Amygdala (tissue), 56 donors: Measurements from ENCODE around the gene LDOC1.
"Not testable (repeated sequence)": the region's sequence is repeated elsewhere in the genome, so short reads cannot be mapped to it uniquely, and the experiment has no call there.

ENCODE experiments used
- DNase-seq, 56 donors: peaks; one replicate each; lab custom pipeline; 2025; lab: John Stamatoyannopoulos, UW

LDOC1 gene

DNA sequence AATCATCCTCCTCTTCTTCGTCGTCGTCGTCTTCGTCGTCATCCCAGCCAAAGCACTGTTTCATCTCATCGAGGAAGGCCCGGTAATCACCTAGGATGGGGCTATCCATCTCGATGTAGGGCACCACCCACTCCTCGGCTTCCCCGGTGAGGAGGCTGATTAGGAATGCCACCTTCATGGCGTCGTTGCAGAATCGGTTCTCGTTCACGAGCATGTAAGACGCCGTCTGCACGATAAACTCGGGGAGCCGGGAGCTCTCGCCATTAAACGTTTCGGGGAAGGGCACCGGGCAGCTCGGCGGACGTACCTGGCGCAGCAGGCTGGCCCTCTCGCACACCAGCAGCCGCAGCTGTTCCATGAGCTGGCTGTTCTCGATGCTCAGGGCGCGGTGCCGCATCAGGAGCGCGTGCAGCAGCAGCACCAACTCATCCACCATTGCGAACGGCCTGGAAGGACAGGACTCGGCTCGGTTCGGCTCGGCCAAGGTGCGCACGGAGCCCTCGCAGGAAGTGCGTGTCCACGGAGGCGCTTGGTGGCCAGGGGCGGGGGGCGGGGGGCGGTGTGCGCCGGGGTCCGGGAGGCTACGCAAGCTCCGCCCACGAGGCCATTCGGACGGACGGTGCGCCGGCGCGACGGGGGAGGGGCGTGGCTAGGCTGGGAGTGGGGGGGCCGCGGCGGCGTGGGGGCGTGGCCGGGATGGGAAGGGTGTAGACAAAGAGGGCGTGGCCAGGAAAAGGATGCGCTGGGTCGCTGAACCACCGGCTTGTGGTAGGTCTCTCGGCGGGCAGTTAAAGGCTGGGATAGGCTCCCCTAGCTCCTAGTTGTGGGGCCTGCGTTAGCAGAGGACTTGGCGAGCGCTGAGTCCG lies at the start of gene LDOC1:
Gene LDOC1 (minus strand): TSS at position 544 of the 866 bp plus-strand sequence. CDS start 108 bp downstream, at position 436.
- peak; percentile 9 to 86 (median 64) for DNase-seq

DNA sequence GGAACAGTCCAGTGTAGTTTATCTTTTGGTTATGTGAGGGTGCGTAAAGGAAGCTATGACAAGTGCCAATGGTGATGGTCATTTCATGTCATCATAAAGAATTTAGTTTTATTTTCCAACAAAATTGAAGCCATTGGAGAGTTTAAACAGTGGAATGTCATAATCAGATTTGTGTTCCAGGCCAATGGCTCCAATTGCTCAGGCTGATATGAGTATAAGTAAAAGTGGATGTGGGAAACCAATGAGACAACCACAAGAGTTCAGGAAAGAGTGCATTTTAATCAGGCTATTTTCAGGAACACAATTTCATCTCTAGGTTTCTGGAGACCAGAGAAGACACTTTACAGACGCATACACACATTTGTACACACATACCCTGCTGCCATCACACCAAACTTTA lies 44.7 kb upstream of the LDOC1 start:
- no peak for DNase-seq

DNA sequence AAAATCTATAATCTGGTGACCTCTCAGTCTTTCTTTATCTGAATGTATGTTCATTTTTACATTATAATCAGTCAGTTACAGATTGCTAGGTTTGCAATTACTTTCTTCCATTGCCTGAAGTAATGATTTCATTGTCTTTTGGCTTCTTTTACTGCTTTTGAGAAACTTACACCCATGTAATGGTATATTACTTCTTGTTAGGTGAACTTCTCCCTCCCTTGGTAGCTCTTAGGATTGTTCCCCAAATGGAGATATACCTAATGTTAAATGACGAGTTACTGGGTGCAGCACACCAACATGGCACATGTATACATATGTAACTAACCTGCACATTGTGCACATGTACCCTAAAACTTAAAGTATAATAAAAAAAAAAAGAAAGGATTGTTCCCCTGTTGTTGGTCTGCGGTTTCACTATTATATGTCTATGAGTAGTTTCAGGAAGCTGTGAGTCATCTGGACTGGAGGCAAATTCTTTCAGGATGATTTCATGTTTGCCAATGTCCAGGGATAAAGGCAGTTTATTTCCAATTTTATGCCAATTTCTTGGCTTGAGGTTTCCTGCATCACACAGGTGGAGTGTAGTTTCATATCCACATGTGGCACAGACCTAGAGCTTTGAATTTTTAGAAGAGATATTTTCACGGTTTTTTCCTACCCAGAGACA lies 43.5 kb upstream of the LDOC1 start:
- DNase-seq = no peak

DNA sequence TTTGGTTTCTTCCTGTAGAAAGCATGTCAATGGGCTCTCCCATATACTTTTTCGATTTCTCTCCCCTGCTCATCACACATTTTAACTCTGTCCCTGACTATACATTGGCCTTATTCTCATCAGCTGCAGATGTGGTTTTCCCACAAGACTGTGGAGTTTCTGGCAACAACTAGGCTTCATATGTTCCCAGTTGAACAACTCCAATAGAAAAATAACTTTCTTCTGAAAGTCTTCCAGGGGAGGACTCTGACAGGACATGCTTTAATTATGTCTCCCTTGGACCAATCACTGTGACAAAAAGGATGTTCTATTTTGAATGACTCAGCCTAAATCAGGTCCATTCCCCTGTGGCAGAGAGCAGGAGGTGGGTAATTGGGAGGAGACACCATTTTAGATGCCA lies 37.3 kb upstream of the LDOC1 start:
- DNase-seq = no peak

DNA sequence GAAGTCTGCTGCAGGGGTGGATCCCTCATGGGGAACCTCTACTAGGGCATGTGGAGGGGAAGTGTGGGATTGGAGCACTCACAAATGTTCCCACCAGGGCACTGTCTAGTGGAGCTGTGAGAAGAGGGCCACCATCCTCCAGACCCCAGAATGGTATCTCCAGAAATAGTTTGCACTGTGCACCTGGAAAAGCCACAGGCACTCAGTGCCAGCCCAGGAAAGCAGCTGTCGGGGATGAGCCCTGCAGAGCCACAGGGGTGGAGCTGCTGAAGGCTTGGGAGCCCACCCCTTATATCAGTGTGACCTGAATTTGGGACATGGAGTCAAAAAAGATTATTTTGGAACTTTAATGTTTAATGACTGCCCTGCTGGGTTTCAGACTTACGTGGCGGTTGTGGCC lies 25.0 kb upstream of the LDOC1 start:
- no peak for DNase-seq

DNA sequence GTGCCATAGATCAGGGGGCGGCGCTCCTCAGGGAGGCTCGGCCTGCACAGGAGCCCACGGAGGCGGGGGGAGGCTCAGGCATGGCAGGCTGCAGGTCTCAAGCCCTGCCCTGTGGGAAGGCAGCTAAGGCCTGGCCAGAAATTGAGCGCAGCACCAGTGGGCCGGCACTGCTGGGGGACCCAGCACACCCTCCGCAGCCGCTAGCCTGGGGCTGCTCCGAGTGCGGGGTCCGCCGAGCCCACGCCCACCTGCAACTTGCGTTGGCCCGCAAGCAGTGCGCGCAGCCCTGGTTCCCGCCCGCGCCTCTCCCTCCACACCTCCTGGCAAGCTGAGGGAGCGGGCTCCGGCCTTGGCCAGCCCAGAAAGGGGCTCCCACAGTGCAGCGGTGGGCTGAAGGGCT lies 11.6 kb upstream of the LDOC1 start:
- not testable (repeated sequence) for DNase-seq

DNA sequence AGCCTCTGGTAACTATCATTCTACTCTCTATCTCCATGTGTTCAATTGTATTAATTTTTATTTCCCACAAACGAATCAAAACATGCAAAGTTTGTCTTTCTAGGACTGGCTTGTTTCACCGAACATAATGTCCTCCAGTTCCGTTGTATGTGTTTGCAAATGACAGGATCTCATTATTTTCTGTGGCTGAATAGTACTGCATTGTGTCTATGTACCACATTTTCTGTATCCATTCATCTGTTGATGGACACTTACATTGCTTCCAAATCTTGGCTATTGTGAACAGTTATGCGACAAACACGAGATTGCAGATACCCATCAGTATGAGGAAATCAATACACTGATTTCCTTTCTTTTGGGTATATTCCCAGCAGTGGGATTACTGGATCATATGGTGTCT lies 8.4 kb upstream of the LDOC1 start:
- no peak for DNase-seq

DNA sequence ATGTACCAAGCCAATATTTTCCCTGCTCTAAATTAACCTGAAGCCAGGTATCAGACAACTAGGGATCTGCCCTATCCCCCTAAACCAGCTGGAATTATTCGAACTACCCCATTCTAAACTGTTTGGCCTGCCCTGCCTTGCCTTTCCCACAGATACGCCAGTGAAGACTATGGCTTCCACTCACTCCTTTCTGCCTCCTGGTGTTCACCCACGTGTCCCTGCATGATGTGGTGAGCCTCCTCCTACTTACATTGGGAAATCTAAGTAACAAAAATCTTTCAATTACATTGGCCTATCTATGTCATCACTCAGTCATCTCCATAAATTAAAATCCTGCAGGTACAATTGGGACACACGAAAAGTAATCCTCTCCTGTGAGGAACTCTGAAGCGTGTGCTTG lies 6.1 kb upstream of the LDOC1 start:
- no peak for DNase-seq

DNA sequence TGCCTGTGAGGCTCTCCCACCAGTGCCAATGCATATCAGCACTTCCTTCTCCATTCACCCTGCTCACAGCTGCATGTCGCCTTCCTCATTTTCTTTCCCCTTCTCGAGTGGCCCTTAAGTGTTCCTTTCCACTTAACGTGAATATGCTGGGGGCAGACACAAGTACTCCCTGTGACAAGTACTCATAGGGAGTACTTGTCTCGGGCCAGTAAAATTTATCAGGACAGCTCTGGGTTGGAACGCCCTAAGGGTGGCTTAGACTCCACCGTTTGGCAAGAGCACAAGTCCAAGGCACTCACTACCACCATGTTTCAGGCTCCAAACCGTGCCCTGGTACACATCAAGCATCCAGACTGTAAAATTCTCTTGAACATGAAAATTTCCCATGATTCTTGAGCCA lies 3.9 kb upstream of the LDOC1 start:
- DNase-seq = no peak

DNA sequence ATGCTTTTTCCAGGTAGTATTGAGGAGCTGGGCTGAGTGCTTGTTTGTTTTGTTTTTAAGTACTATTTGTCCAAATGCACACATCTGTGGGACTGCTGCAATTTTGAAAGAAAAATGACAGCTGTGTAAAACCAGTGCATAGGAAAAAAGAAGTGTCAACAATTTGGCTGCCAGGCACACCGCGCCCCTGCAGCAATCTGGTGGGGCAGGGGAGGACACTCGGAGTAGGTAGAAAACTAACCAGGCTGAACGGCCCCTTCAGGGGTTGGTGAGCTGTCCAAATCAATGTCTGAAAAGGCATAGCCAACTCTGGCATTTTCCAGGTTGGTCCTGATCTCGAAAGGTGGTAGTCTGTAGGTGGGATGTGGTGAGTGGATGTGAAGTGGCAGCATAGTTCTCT lies 1.1 kb downstream of the LDOC1 start:
- no peak for DNase-seq

DNA sequence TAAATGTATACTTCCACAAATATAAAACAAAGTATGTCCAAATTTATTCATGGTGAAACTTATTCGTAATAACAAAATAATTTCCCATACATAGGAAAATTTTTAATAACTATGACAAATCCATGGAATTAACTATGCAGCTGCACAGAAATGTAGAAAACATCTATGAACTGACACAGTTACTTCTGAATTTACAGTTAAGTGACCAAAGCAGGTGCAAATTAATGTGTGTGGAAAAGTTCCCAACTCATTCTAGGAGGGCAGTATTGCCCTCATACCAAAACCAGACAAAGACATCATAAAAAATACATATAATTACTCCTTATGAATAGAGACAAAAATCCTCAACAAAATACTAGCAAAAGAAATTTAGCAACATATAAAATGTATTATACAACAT lies 12.5 kb downstream of the LDOC1 start:
- DNase-seq = no peak

DNA sequence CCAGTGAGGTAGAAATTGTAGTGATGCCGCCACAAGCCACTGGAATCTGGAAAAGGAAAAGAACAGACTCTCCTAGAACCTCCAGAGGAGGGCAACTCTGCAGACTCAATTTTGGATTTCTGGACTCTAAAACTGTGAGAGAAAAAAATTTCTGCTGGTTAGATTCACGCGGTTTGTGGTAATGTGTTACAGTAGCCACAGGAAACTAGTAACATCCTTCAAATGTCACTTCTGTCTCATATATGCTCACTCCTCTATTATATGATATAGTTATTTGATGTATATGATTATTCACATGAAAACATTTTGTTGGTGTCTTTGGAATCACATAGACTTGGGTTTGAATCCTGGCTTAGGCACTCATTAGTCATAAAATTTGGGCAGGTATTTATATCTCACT lies 18.8 kb downstream of the LDOC1 start:
- DNase-seq = no peak

DNA sequence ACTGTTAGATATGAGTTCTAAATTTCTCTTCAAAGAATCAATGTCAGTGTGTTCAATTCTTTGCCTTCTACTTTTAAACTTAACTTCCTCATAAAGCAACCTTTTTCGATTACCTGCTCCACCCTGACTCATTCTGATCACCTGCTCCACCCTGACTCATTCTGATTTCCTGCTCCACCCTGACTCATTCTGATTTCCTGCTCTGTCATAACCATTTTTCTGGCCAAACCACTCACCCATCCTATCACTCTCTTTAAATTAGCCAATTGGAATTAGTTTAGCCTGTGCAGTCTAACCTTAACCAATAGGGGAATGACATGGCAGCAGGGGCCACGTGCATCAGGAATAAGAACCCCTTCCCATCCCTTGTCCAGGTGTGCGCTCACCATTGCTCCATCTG lies 21.7 kb downstream of the LDOC1 start:
- DNase-seq = not testable (repeated sequence)

DNA sequence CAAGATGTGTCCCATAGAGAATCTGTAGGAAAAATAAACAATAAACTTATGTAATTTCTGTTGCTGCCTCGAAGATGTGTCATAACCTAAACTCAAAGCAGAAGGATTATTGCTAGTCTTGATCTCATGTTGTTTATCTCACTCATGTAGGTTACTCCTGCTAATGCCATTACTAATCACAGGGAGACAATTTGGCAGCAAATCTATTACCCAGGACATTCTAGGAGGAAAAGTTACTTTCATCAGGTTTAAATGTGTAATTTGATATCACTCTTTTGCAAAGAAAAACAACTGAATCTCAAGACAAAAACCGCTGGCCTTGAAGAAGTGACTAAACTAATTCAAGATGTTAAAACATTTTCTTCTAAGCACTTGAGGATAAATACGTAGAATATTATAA lies 34.0 kb downstream of the LDOC1 start:
- DNase-seq = no peak

DNA sequence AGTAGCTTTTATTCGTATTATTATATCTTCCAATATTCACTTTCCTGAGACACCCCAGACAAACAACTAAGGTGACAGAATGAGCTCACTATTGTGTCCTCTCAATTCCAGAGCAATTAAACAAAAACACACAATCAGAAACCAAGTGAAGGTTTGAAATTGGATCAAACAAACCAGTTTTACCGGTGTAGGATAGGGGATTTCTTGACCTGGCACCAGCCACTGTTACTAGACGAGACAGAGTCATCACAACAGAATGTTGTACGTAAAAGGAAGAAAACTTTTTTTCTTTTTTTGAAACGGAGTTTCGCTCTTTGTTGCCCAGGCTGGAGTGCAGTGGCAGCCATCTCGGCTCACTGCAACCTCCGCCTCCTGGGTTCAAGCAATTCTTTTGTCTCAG lies 43.7 kb downstream of the LDOC1 start:
- no peak for DNase-seq

DNA sequence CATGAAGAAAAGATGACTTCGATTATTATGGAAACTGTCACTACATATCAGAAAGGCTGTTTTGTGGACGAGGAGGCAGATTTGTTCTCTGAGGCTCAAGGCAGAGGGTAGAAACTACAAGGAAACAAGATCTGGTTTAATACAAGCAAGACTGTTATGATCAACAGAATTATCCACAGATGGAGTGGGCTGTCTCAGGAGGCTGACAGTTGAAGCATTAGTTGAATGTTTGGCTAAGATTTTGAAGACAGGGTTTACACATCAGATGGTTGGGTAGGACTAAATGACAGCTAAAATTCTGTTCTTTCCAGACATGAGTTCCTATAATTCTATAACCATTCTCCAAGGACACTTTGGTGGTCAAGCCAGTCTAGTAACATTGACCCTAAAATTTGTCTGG lies 49.8 kb downstream of the LDOC1 start:
- no peak for DNase-seq
